Endometrium (tissue), 2 donors: ENCODE measurements around the gene FIBCD1.
"Not testable (repeated sequence)": the region's sequence is repeated elsewhere in the genome, so short reads cannot be mapped to it uniquely, and the experiment has no call there.

Source experiments
- FAIRE-seq: peaks from 2 replicates; lab custom pipeline; 2012; peaks lifted over from hg19 to GRCh38; lab: Jason Lieb, UNC
- donor health status: control.
- donor health status: control.

Gene FIBCD1

GRCh38 chr9:130973686-130974281, 34.7 kb upstream of the FIBCD1 start:
- no peak for FAIRE-seq

GRCh38 chr9:130972957-130973685, 34.1 kb upstream of the FIBCD1 start:
- no peak for FAIRE-seq

DNA sequence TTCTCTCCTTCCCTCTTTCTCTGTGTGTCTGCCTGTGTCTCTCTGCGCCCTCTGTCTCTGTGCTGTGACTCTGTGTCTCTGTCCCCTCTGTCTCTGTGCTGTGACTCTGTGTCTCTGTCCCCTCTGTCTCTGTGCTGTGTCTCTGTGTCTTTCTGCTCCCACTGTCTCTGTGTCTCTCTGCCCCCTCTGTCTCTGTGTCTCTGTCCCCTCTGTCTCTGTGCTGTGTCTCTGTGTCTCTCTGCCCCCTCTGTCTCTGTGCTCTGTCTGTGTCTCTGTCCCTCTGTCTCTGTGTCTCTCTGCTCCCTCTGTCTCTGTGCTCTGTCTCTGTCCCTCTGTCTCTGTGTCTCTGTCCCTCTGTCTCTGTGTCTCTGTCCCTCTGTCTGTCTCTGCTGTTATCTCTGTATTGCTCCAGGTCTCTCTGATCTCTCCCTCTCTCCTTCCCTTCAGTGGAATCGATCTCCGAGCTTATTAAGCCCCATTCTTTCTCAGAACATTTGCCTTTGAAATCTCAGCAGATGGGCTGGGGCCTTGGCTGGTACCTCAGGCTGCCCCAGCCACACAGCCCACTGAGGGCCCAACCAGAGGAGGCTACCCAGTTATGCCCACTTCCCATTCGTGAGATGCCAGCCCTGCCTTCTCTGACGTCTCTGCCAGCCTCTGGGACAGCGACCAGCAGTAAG, 33.4 kb upstream of the FIBCD1 start:
- FAIRE-seq = no peak

GRCh38 chr9:130971294-130971849, 32.3 kb upstream of the FIBCD1 start:
- FAIRE-seq = no peak

- no peak for FAIRE-seq
Measured at GRCh38 chr9:130970855-130971254, 31.8 kb upstream of the FIBCD1 start.

GRCh38 chr9:130970052-130970451, 31.0 kb upstream of the FIBCD1 start:
- FAIRE-seq = no peak

DNA sequence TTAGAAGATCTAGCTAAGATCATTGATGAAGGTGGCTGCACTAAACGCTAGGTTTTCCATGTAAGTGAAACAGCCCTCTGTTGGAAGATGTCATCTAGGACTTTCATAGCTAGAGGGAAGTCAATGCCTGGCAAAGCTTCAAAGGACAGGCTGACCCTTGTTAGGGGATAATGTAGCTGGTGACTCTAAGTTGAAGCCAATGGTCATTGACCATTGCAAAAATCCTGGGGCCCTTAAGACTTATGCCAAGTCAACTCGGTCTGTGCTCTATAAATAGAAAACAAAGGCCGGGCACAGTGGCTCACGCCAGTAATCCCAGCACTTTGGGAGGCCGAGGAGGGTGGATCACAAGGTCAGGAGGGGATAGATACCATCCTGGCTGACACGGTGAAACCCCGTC, 26.6 kb upstream of the FIBCD1 start:
- no peak for FAIRE-seq

- FAIRE-seq = no peak
Measured at GRCh38 chr9:130963916-130964315, 24.9 kb upstream of the FIBCD1 start.

DNA sequence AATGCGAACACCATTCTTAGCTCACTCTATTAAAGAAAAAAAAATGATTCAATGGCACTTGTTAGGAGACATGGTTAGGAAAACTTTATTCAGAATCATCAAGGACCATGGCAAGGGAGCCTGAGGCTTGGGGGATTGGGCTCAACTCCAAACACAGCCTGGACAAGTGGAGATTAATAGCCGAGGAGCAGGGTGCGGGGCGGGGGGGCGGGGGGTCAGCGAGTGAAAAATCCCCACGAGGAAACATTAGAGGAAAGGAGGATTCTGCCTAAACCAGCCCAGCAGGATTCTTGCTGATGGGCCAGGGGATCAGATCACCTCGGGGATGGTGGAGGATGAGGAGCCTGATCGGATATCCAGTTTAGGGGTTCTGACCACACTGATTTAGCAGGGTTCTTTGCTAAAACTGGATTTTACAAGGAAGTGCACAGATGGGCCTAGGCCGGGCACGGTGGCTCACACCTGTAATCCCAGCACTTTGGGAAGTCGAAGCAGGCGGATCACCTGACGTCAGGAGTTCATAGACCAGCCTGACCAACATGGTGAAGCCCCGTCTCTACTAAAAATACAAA, 24.4 kb upstream of the FIBCD1 start:
- FAIRE-seq = no peak

GRCh38 chr9:130962418-130963316, 23.6 kb upstream of the FIBCD1 start:
- FAIRE-seq = no peak

- no peak for FAIRE-seq
Measured at GRCh38 chr9:130961511-130962300, 22.7 kb upstream of the FIBCD1 start.

GRCh38 chr9:130960522-130961378, 21.7 kb upstream of the FIBCD1 start:
- no peak for FAIRE-seq

DNA sequence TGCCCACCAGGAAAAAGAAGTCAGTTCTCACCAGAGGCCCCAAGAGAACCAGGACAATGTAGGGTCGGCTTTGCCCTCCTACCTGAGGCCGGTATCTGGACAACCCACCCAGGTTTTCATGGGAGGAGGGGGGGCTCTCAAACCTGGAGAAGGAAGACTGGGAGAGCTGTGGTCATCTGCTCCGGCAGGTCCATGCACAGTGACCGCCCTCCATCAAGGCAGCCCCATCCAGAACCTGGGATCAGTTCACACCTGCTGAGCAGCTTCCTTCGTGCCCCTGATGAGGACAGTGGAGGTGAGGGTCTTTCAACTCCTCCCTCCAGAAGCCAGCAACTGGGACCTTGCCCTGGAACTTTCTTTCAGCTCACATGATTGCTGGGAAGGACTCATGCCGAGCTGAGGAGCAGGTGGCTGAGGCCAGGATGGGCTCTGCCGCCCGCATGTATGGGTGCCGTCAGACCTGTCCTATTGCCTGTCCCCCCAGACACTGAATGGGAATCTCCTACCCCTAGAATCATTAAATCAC, 20.8 kb upstream of the FIBCD1 start:
- no peak for FAIRE-seq

- not testable (repeated sequence) for FAIRE-seq
Measured at GRCh38 chr9:130958564-130958963, 19.5 kb upstream of the FIBCD1 start.

DNA sequence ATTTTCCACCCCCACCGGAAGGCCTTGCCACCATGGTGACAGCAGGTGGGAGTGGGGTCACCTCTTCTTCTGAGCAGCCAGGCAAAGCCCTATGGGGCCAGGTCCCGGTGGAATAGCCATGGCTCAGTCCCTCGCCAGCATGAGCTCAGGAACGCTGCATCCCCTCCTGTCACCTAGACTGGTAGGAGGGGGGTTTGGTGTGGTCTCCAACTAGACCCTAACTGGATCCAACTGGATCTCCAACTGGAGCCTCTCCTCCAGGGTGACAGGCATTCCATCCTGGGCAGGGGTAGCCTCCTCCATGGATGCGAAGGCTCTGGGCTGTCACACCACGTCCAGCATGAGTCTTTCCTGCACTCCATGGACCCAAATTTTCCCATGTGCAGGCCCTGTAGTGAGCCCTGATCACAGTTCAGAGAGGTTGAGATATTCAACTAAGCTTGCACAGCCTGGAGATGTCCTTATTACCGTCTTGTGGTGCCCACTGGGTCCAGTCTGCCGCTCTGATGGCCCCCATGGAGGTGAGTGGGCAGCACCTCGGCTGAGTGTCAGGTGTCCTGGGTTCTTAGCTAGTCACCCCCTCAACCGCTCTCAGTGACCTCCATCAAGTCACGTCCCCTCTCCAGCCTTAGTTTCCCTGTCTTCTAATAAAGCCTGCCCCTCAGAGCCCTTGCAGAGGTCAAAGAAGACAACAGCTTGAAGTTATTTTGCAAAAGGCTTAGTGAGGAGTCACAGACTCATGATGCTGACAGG, 18.6 kb upstream of the FIBCD1 start:
- FAIRE-seq = no peak

GRCh38 chr9:130956636-130957450, 17.8 kb upstream of the FIBCD1 start:
- no peak for FAIRE-seq

DNA sequence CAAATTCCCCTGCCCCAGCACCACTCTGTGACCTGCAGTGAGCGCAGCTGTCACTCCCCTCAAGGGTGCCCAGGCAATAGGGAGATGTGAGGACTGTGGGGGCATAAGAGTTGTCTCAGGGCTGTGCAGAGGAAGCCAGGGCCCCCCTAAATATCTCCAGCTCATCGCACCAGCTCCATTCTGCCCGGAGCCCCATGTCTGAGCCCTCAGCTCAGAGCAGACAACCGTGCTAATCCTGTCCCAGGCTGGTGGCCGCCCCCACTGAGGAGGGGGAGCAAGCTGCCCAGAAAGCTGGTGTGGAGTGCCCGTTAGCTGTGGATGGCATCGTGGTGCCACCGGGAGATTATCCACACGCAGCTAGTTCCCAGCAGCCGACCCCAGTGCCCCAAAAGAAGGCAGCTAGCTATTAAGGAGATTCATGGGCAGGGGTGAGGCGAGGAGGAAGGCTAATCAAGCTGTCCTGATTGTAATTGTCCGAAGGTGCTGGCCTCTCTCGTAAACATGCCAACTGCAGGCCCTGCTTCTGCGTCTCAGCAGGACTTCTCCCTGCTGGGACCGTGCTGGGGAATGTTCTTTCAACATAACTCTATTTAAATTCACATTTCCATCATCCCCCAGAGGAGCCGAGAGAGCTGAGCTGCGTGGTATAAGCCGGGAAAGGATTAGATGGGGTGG, 17.0 kb upstream of the FIBCD1 start:
- no peak for FAIRE-seq
